Measurements from ENCODE around the gene PDE4D.
A peak's percentile ranks its signal among the peaks of the same experiment; 100 is the strongest.
"Not testable (repeated sequence)": the region's sequence is repeated elsewhere in the genome, so short reads cannot be mapped to it uniquely, and the experiment has no call there.

PDE4D gene

GRCh38 chr5:59693492-59694309 is 199.8 kb downstream of the PDE4D start:
- no peak for DNase-seq

GRCh38 chr5:59685793-59686192 is 207.7 kb downstream of the PDE4D start:
- no peak for DNase-seq

- no peak for DNase-seq
These were observed 208.4 kb downstream of the PDE4D start for GRCh38 chr5:59685191-59685530.

- no peak for DNase-seq
These were observed 208.9 kb downstream of the PDE4D start for GRCh38 chr5:59684388-59685190.

- DNase-seq, result no peak
These were observed 210.2 kb downstream of the PDE4D start for GRCh38 chr5:59683311-59683710.

- DNase-seq, result no peak
These were observed 211.0 kb downstream of the PDE4D start for GRCh38 chr5:59682542-59682941.

GRCh38 chr5:59678943-59679342 is 214.6 kb downstream of the PDE4D start:
- DNase-seq, result no peak

- DNase-seq, result no peak
These were observed 218.8 kb downstream of the PDE4D start for GRCh38 chr5:59674763-59675162.

GRCh38 chr5:59673438-59674058 is 220.0 kb downstream of the PDE4D start:
- DNase-seq, result no peak

- no peak for DNase-seq
These were observed 227.0 kb downstream of the PDE4D start for GRCh38 chr5:59666440-59667068.

- DNase-seq, result not testable (repeated sequence)
These were observed 227.7 kb downstream of the PDE4D start for GRCh38 chr5:59665832-59666203.

- DNase-seq, result no peak
These were observed 228.3 kb downstream of the PDE4D start for GRCh38 chr5:59665086-59665831.

GRCh38 chr5:59661954-59662615 is 231.4 kb downstream of the PDE4D start:
- DNase-seq, result no peak

GRCh38 chr5:59661311-59661710 is 232.2 kb downstream of the PDE4D start:
- peak; percentile 17 for DNase-seq

- no peak for DNase-seq
These were observed 232.8 kb downstream of the PDE4D start for GRCh38 chr5:59660737-59661136.

- DNase-seq, result no peak
These were observed 236.9 kb downstream of the PDE4D start for GRCh38 chr5:59656351-59657254.

- no peak for DNase-seq
These were observed 237.7 kb downstream of the PDE4D start for GRCh38 chr5:59655693-59656309.

GRCh38 chr5:59654691-59655090 is 238.8 kb downstream of the PDE4D start:
- DNase-seq, result no peak

- no peak for DNase-seq
These were observed 241.1 kb downstream of the PDE4D start for GRCh38 chr5:59652449-59652848.
